Transverse colon (tissue), 4 donors: ENCODE measurements around the gene TRMO. TPM values are rescaled to one million over a fixed set of nuclear protein-coding genes. Genes with fewer than 3 reads are reported as not detected.

Experiments used
- DNase-seq: peaks from one replicate; pipeline ENCODE4 v3.0.0-alpha.2; 2019
- H3K27ac ChIP-seq, 4 donors: fragments of 200-600 bp; sonication (generic); 2 replicates each; pipeline ENCODE4 v1.5.1; 2016 to 2018; ENCODE audit warnings: inconsistent platforms in 4 of 4
- H3K27me3 ChIP-seq: fragments of 200-600 bp; sonication (generic); 2 replicates; pipeline ENCODE4 v1.5.1; 2017; ENCODE audit warnings: inconsistent platforms
- H3K36me3 ChIP-seq, 4 donors: fragments of 200-600 bp; sonication (generic); 2 replicates each; pipeline ENCODE4 v1.5.1; 2017 to 2019; ENCODE audit warnings: inconsistent platforms in 4 of 4
- H3K4me1 ChIP-seq, 4 donors: fragments of 200-600 bp; sonication (generic); 2 replicates each; pipeline ENCODE4 v1.5.1; 2017 to 2020; ENCODE audit warnings: inconsistent platforms in 4 of 4
- H3K4me3 ChIP-seq, 4 donors: fragments of 200-600 bp; sonication (generic); 1 replicate in 1 of 4; 2 replicates in 3 of 4; pipeline versions ENCODE4 v1.5.1 to v1.6.1; 2017 to 2019; ENCODE audit warnings: inconsistent platforms in 4 of 4
- H3K9me3 ChIP-seq, 2 donors: fragments of 200-600 bp; sonication (generic); 2 replicates each; pipeline ENCODE4 v1.5.1; 2017 to 2019; ENCODE audit warnings: inconsistent platforms in 2 of 2
- EP300 ChIP-seq: sonication (generic); formaldehyde crosslinking; IDR thresholded peaks from one replicate; pipeline ENCODE4 v1.6.1; 2017; ENCODE audit warnings: antibody characterized with exemption, low read depth
- POLR2A ChIP-seq: fragments of 450-650 bp; IDR thresholded peaks from one replicate; pipeline ENCODE4 v1.6.1; 2016; ENCODE audit warnings: antibody characterized with exemption, mild to moderate bottlenecking, moderate library complexity
- POLR2AphosphoS5 ChIP-seq, 3 donors: sonication (generic); formaldehyde crosslinking; IDR thresholded peaks; one replicate each; pipeline ENCODE4 v1.6.1; 2016; ENCODE audit warnings: antibody characterized with exemption in 3 of 3
- WGBS, 2 donors: methylation state at CpG; one replicate each; pipeline ENCODE4 v1.1.5; 2018; ENCODE audit warnings: low coverage in 1 of 2; 5-methylcytosine and 5-hydroxymethylcytosine counted together
- in situ Hi-C, 4 donors: fragments of 200-750 bp; cut with MboI; loops; one replicate each; pipeline versions ENCODE4 v1.15.0 to v1.15.1; 2017; ENCODE audit warnings: low sequenced_read_pairs in 3 of 4, low pct_ligation_motif_present in 1 of 4, low pct_unique_long_range_greater_than_20kb in 1 of 4
- intact Hi-C: fragments of 100-400 bp; cut with DNase I; formaldehyde crosslinking; loops from one replicate; pipeline ENCODE4 v1.15.1; 2023; ENCODE audit warnings: low total_unique reads
- total RNA-seq, 4 donors: library from RNA; depleted of rRNA; stranded (reverse); fragments of >200 nt; gene quantifications; one replicate each; pipeline ENCODE4 v1.1.0, GENCODE V29; 2016
- TF ChIP-seq, protein P1 (sequence below), 5 experiments: fragments of 200-600 bp in 3 of 5; fragments of 450-650 bp in 2 of 5; sonication (generic) in 3 of 5; IDR thresholded peaks; 1 replicate in 2 of 5; 2 replicates in 3 of 5; pipeline ENCODE4 v1.5.1; 2016 to 2017; ENCODE audit warnings: antibody characterized with exemption in 5 of 5, inconsistent platforms in 3 of 5, mild to moderate bottlenecking in 2 of 5, moderate library complexity in 1 of 5

Gene TRMO
- total RNA-seq, 4 donors from 2014 or later: 25.6 to 37.8 (median 31.1) TPM

DNA sequence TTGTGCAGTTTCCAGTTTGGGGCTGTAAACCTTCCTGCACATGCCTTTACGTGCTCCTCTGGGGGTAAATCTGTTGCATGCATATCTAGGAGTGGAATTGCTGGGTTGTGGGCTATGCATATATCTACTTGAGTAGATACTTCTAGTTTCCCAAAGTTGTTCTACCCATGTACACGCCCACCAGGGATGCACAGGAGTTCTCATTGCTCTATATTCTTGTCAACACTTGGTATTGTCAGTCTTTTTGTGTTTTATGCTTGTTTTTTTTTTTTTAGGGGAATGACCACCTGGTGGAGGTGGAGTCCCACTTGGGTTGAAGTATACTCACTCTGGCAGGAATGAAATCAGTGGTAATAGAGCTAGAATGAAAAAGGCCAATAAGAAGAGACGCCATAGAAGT is 46.2 kb downstream of the TRMO start:
- TF ChIP-seq EP300 (no peak), POLR2AphosphoS5 (IDR thresholded peaks at IDR 0.05) (no peak), POLR2A (no peak)
- TF ChIP-seq, protein P1, sequence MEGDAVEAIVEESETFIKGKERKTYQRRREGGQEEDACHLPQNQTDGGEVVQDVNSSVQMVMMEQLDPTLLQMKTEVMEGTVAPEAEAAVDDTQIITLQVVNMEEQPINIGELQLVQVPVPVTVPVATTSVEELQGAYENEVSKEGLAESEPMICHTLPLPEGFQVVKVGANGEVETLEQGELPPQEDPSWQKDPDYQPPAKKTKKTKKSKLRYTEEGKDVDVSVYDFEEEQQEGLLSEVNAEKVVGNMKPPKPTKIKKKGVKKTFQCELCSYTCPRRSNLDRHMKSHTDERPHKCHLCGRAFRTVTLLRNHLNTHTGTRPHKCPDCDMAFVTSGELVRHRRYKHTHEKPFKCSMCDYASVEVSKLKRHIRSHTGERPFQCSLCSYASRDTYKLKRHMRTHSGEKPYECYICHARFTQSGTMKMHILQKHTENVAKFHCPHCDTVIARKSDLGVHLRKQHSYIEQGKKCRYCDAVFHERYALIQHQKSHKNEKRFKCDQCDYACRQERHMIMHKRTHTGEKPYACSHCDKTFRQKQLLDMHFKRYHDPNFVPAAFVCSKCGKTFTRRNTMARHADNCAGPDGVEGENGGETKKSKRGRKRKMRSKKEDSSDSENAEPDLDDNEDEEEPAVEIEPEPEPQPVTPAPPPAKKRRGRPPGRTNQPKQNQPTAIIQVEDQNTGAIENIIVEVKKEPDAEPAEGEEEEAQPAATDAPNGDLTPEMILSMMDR (IDR thresholded peaks at IDR 0.05): no peak
- Histone ChIP-seq H3K27ac (no peak overlapping the region), H3K9me3 (no peaks in the 10 kb centered on the region), H3K4me1 (peaks cover 0 to 3% (median 0%) of the 10 kb centered on the region in 4 donors), H3K4me3 (no peak overlapping the region), H3K36me3 (no peaks in the 10 kb centered on the region), H3K27me3 (no peaks in the 10 kb centered on the region)
- no peak for DNase-seq
- intact Hi-C loops: no loop called here
- WGBS, 2 donors: 80 to 100% methylated on average over 1 to 3 of the region's 3 CpGs
- in situ Hi-C loops: no loop called here

DNA sequence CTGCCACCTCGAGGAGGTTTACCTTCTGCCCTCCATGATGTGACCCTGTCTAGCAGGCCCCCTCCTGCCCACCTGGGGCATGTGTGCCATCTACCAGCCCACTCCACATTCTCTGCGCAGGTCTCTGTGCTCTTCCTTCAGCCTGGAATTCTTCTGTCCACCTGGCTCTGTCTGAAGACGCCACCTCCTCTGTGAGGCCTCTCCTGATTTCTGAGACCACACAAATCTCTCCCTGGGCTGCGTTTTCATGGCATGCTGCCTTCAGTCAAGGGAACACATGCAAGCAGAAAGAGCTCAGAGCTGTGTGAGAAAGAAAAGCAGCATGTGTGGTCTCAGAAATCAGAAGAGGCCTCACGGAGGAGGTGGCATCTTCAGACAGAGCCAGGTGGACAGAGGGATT is 47.2 kb downstream of the TRMO start:
- no peak for TF ChIP-seq EP300
- TF ChIP-seq, protein P1 (IDR thresholded peaks at IDR 0.05): no peak
- 82 to 100% methylated on average over 2 to 5 of the region's 5 CpGs for WGBS, 2 donors
- Histone ChIP-seq H3K9me3 (no peaks in the 10 kb centered on the region), H3K27ac (no peak overlapping the region), H3K4me1 (peaks cover 0 to 3% (median 0%) of the 10 kb centered on the region in 4 donors), H3K27me3 (no peaks in the 10 kb centered on the region), H3K4me3 (no peak overlapping the region), H3K36me3 (no peaks in the 10 kb centered on the region)
- no peak for DNase-seq
- in situ Hi-C loops (no loop called here), intact Hi-C loops (no loop called here)

DNA sequence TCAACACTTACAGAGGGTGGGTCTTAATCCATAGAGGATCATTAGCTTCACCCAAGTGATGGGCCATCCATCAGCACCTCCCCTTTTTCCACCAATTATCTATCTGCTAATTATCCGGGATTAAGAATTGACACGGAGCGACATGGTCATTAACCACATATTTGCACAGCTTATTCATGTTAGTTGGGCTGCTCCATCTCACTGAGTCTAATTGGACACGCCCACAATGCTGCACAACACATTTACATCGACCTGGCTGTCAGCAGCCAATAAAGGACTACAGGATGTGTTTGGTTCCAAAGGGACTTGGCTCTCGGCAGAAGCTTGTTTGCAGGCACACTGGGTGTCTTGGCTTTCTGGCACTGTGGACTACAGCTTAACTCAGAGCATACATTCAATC is 47.7 kb downstream of the TRMO start:
- in situ Hi-C loops: no loop called here
- WGBS, 2 donors: 64 to 95% methylated on average over 3 to 6 of the region's 6 CpGs
- H3K27me3 ChIP-seq: no peaks in the 10 kb centered on the region
- H3K36me3 ChIP-seq: no peaks in the 10 kb centered on the region
- no peak for TF ChIP-seq POLR2A
- TF ChIP-seq POLR2AphosphoS5 (IDR thresholded peaks at IDR 0.05): no peak
- TF ChIP-seq, protein P1 (IDR thresholded peaks at IDR 0.05): no peak
- no peak for TF ChIP-seq EP300
- no peak overlapping the region for H3K27ac ChIP-seq
- H3K4me3 ChIP-seq: no peak overlapping the region
- no peak for DNase-seq
- no peaks in the 10 kb centered on the region for H3K9me3 ChIP-seq
- intact Hi-C loops: no loop called here
- H3K4me1 ChIP-seq: peaks cover 0 to 3% (median 0%) of the 10 kb centered on the region in 4 donors

DNA sequence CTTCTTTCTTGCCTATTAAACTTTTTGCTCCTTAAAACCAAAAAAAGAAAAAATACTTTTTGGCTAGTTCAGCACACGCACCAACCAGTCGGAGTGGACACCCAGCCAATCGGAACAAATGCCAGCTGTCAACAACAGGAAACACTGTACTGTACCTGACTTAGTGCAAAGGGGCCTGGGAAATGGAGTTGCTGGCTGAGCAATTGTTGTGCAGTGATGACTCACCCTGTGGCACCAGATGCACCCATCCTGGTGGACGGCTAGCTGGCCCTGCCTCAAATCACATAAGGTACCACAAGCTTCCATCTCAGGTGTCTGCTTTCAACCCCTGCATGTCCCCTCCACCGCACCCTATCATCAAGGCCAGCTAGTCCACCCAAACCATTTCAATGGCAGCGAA is 48.4 kb downstream of the TRMO start:
- Histone ChIP-seq H3K27me3 (peaks cover 4% of the 10 kb centered on the region), H3K27ac (no peak overlapping the region), H3K4me3 (no peak overlapping the region), H3K36me3 (no peaks in the 10 kb centered on the region), H3K9me3 (no peaks in the 10 kb centered on the region), H3K4me1 (peaks cover 0 to 3% (median 0%) of the 10 kb centered on the region in 4 donors)
- TF ChIP-seq, protein P1 (IDR thresholded peaks at IDR 0.05): no peak
- TF ChIP-seq POLR2AphosphoS5 (IDR thresholded peaks at IDR 0.05) (no peak), POLR2A (no peak), EP300 (no peak)
- intact Hi-C loops: no loop called here
- no peak for DNase-seq
- WGBS, 2 donors: 78 to 85% methylated on average over 4 to 6 of the region's 6 CpGs
- in situ Hi-C loops: no loop called here
